Measurements from ENCODE around the gene STK26. TPM values are rescaled to one million over a fixed set of nuclear protein-coding genes. Genes with fewer than 3 reads are reported as not detected.

STK26 gene
- total RNA-seq, 5 donors from 2014 or later (not counting 1 experiment from before 2014, with no cell fraction given), result 28.5 to 38.1 (median 34.4) TPM

GRCh38 chrX:132030264-132030663, 7.2 kb downstream of the STK26 start:
- Mint-ChIP-seq H3K27ac (peak overlapping the region; percentile 6 to 71), H3K27me3 (peaks cover 0 to 12% of the 10 kb centered on the region in 2 donors), H3K4me3 (no peak overlapping the region), H3K36me3 (peaks cover 17% of the 10 kb centered on the region), H3K9me3 (no peaks in the 10 kb centered on the region), H3K4me1 (peaks cover 69 to 79% (median 78%) of the 10 kb centered on the region in 3 donors)
- no peak overlapping the region for H3K4me3 ChIP-seq (ENCODE audit: control insufficient read depth in 1 of 2, extremely low read depth in 1 of 2, low read length in 1 of 2)
- H3K36me3 ChIP-seq (ENCODE audit: control insufficient read depth in 2 of 2, extremely low read depth in 1 of 2, insufficient read depth in 1 of 2, low read length in 1 of 2), result no peaks in the 10 kb centered on the region
- H3K27ac ChIP-seq (ENCODE audit: low read length), result no peak overlapping the region
- POLR2A ChIA-PET, result no interaction called here
- CTCF ChIA-PET, result interaction anchor here (0.6 to 0.7 kb wide), 2 partner anchors 176 to 189 kb away, joined by 3 to 4 read pairs; partner anchors contain the start of gene RAP2C (in 1 of the 2)
- no peak for ATAC-seq (replicated peaks in 1 of 4)
- H3K4me1 ChIP-seq (ENCODE audit: control insufficient read depth in 1 of 2, extremely low read depth in 1 of 2, insufficient read depth in 2 of 2, low read length in 2 of 2), result peaks cover 4 to 14% of the 10 kb centered on the region in 2 experiments
- no peak for DNase-seq
- H3K9me3 ChIP-seq, result no peaks in the 10 kb centered on the region
- no peaks in the 10 kb centered on the region for H3K27me3 ChIP-seq (replicated peaks in 1 of 2; ENCODE audit: control insufficient read depth in 2 of 2, extremely low read depth in 1 of 2, insufficient read depth in 2 of 2, low read length in 1 of 2)

- ChIA-PET POLR2A (no interaction called here), CTCF (interaction anchor here in 1 of 2 donors (0.6 kb wide), 1 partner anchor 1890 kb away, joined by 6 read pairs; no protein-coding TSS in a partner anchor)
- Histone ChIP-seq H3K27ac (ENCODE audit: low read length) (no peak overlapping the region), H3K9me3 (no peaks in the 10 kb centered on the region), H3K36me3 (ENCODE audit: control insufficient read depth in 2 of 2, extremely low read depth in 1 of 2, insufficient read depth in 1 of 2, low read length in 1 of 2) (no peaks in the 10 kb centered on the region), H3K4me1 (ENCODE audit: control insufficient read depth in 1 of 2, extremely low read depth in 1 of 2, insufficient read depth in 2 of 2, low read length in 2 of 2) (peaks cover 4 to 16% of the 10 kb centered on the region in 2 experiments), H3K27me3 (replicated peaks in 1 of 2; ENCODE audit: control insufficient read depth in 2 of 2, extremely low read depth in 1 of 2, insufficient read depth in 2 of 2, low read length in 1 of 2) (no peaks in the 10 kb centered on the region), H3K4me3 (ENCODE audit: control insufficient read depth in 1 of 2, extremely low read depth in 1 of 2, low read length in 1 of 2) (no peak overlapping the region)
- H3K4me1 Mint-ChIP-seq, result peaks cover 73 to 76% (median 74%) of the 10 kb centered on the region in 3 donors
- H3K27me3 Mint-ChIP-seq, result peaks cover 0 to 12% of the 10 kb centered on the region in 2 donors
- DNase-seq (no peak), ATAC-seq (replicated peaks in 1 of 4) (peak in 2 of 4 experiments; percentile 25 to 64)
- WGBS (ENCODE audit: insufficient coverage), result no CpG with 5 or more reads among the region's 4 CpGs
- no peaks in the 10 kb centered on the region for H3K9me3 Mint-ChIP-seq
- peaks cover 17% of the 10 kb centered on the region for H3K36me3 Mint-ChIP-seq
- peak overlapping the region; percentile 15 to 62 for H3K27ac Mint-ChIP-seq
- peak overlapping the region in 2 of 3 donors; percentile 13 to 48 for H3K4me3 Mint-ChIP-seq
Observed at GRCh38 chrX:132031867-132032266, 8.8 kb downstream of the STK26 start.

GRCh38 chrX:132033166-132033565, 10.1 kb downstream of the STK26 start:
- peaks cover 12% of the 10 kb centered on the region for H3K36me3 Mint-ChIP-seq
- H3K27ac ChIP-seq (ENCODE audit: low read length), result no peak overlapping the region
- peaks cover 0 to 9% of the 10 kb centered on the region in 2 donors for H3K27me3 Mint-ChIP-seq
- ChIA-PET POLR2A (no interaction called here), CTCF (interaction anchor here (0.7 to 0.8 kb wide), 2 partner anchors 9 to 13 kb away, joined by 3 to 4 read pairs; no protein-coding TSS in a partner anchor)
- H3K9me3 Mint-ChIP-seq, result no peaks in the 10 kb centered on the region
- ATAC-seq (replicated peaks in 1 of 4) (no peak), DNase-seq (no peak)
- peaks cover 4 to 19% of the 10 kb centered on the region in 2 experiments for H3K4me1 ChIP-seq (ENCODE audit: control insufficient read depth in 1 of 2, extremely low read depth in 1 of 2, insufficient read depth in 2 of 2, low read length in 2 of 2)
- peak overlapping the region in 1 of 3 donors; percentile 3 for H3K4me3 Mint-ChIP-seq
- no peak overlapping the region for H3K4me3 ChIP-seq (ENCODE audit: control insufficient read depth in 1 of 2, extremely low read depth in 1 of 2, low read length in 1 of 2)
- H3K27ac Mint-ChIP-seq, result no peak overlapping the region
- WGBS (ENCODE audit: insufficient coverage), result no CpG with 5 or more reads among the region's 3 CpGs
- no peaks in the 10 kb centered on the region for H3K36me3 ChIP-seq (ENCODE audit: control insufficient read depth in 2 of 2, extremely low read depth in 1 of 2, insufficient read depth in 1 of 2, low read length in 1 of 2)
- H3K9me3 ChIP-seq, result no peaks in the 10 kb centered on the region
- H3K27me3 ChIP-seq (replicated peaks in 1 of 2; ENCODE audit: control insufficient read depth in 2 of 2, extremely low read depth in 1 of 2, insufficient read depth in 2 of 2, low read length in 1 of 2), result no peaks in the 10 kb centered on the region
- peaks cover 73 to 75% (median 74%) of the 10 kb centered on the region in 3 donors for H3K4me1 Mint-ChIP-seq

GRCh38 chrX:132034648-132035047, 11.5 kb downstream of the STK26 start:
- H3K9me3 Mint-ChIP-seq, result no peaks in the 10 kb centered on the region
- ChIA-PET POLR2A (no interaction called here), CTCF (interaction anchor here in 1 of 2 donors (1.0 kb wide), 1 partner anchor 580 kb away, joined by 3 read pairs; no protein-coding TSS in a partner anchor)
- no peak for ATAC-seq (replicated peaks in 1 of 4)
- peaks cover 70 to 74% (median 72%) of the 10 kb centered on the region in 3 donors for H3K4me1 Mint-ChIP-seq
- Histone ChIP-seq H3K27ac (ENCODE audit: low read length) (no peak overlapping the region), H3K4me1 (ENCODE audit: control insufficient read depth in 1 of 2, extremely low read depth in 1 of 2, insufficient read depth in 2 of 2, low read length in 2 of 2) (peaks cover 4 to 19% of the 10 kb centered on the region in 2 experiments), H3K9me3 (no peaks in the 10 kb centered on the region), H3K27me3 (replicated peaks in 1 of 2; ENCODE audit: control insufficient read depth in 2 of 2, extremely low read depth in 1 of 2, insufficient read depth in 2 of 2, low read length in 1 of 2) (no peaks in the 10 kb centered on the region), H3K36me3 (ENCODE audit: control insufficient read depth in 2 of 2, extremely low read depth in 1 of 2, insufficient read depth in 1 of 2, low read length in 1 of 2) (no peaks in the 10 kb centered on the region), H3K4me3 (ENCODE audit: control insufficient read depth in 1 of 2, extremely low read depth in 1 of 2, low read length in 1 of 2) (no peak overlapping the region)
- no peak overlapping the region for H3K4me3 Mint-ChIP-seq
- H3K36me3 Mint-ChIP-seq, result peaks cover under 1% of the 10 kb centered on the region
- peaks cover 0 to 3% of the 10 kb centered on the region in 2 donors for H3K27me3 Mint-ChIP-seq
- H3K27ac Mint-ChIP-seq, result no peak overlapping the region
- 80% methylated on average over 1 of the region's 3 CpGs for WGBS (ENCODE audit: insufficient coverage)
- no peak for DNase-seq

- WGBS (ENCODE audit: insufficient coverage), result no CpG with 5 or more reads among the region's 5 CpGs
- Histone ChIP-seq H3K36me3 (ENCODE audit: control insufficient read depth in 2 of 2, extremely low read depth in 1 of 2, insufficient read depth in 1 of 2, low read length in 1 of 2) (no peaks in the 10 kb centered on the region), H3K27me3 (replicated peaks in 1 of 2; ENCODE audit: control insufficient read depth in 2 of 2, extremely low read depth in 1 of 2, insufficient read depth in 2 of 2, low read length in 1 of 2) (no peaks in the 10 kb centered on the region), H3K9me3 (no peaks in the 10 kb centered on the region), H3K27ac (ENCODE audit: low read length) (no peak overlapping the region), H3K4me3 (ENCODE audit: control insufficient read depth in 1 of 2, extremely low read depth in 1 of 2, low read length in 1 of 2) (no peak overlapping the region), H3K4me1 (ENCODE audit: control insufficient read depth in 1 of 2, extremely low read depth in 1 of 2, insufficient read depth in 2 of 2, low read length in 2 of 2) (peaks cover 0 to 15% of the 10 kb centered on the region in 2 experiments)
- ATAC-seq (replicated peaks in 1 of 4), result no peak
- Mint-ChIP-seq H3K9me3 (no peaks in the 10 kb centered on the region), H3K27me3 (peaks cover 0 to 7% of the 10 kb centered on the region in 2 donors), H3K27ac (no peak overlapping the region), H3K4me3 (no peak overlapping the region), H3K36me3 (no peaks in the 10 kb centered on the region), H3K4me1 (peaks cover 65 to 68% (median 67%) of the 10 kb centered on the region in 3 donors)
- ChIA-PET CTCF (interaction anchor here in 1 of 2 donors (0.6 kb wide), 1 partner anchor 53 kb away, joined by 4 read pairs; no protein-coding TSS in a partner anchor), POLR2A (no interaction called here)
- DNase-seq, result no peak
Observed at GRCh38 chrX:132037479-132037993, 14.4 kb downstream of the STK26 start.

- peaks cover 62 to 68% (median 64%) of the 10 kb centered on the region in 3 donors for H3K4me1 Mint-ChIP-seq
- no peak for DNase-seq
- H3K27me3 Mint-ChIP-seq, result peaks cover 0 to 19% of the 10 kb centered on the region in 2 donors
- H3K9me3 ChIP-seq, result no peaks in the 10 kb centered on the region
- no peak overlapping the region for H3K27ac Mint-ChIP-seq
- no peaks in the 10 kb centered on the region for H3K9me3 Mint-ChIP-seq
- no peaks in the 10 kb centered on the region for H3K36me3 ChIP-seq (ENCODE audit: control insufficient read depth in 2 of 2, extremely low read depth in 1 of 2, insufficient read depth in 1 of 2, low read length in 1 of 2)
- ChIA-PET CTCF (no interaction called here), POLR2A (no interaction called here)
- H3K27me3 ChIP-seq (replicated peaks in 1 of 2; ENCODE audit: control insufficient read depth in 2 of 2, extremely low read depth in 1 of 2, insufficient read depth in 2 of 2, low read length in 1 of 2), result no peaks in the 10 kb centered on the region
- H3K27ac ChIP-seq (ENCODE audit: low read length), result no peak overlapping the region
- ATAC-seq (replicated peaks in 1 of 4), result no peak
- peaks cover 0 to 7% of the 10 kb centered on the region in 2 experiments for H3K4me1 ChIP-seq (ENCODE audit: control insufficient read depth in 1 of 2, extremely low read depth in 1 of 2, insufficient read depth in 2 of 2, low read length in 2 of 2)
- no peak overlapping the region for H3K4me3 ChIP-seq (ENCODE audit: control insufficient read depth in 1 of 2, extremely low read depth in 1 of 2, low read length in 1 of 2)
- H3K36me3 Mint-ChIP-seq, result no peaks in the 10 kb centered on the region
- H3K4me3 Mint-ChIP-seq, result no peak overlapping the region
- no CpG with 5 or more reads among the region's 2 CpGs for WGBS (ENCODE audit: insufficient coverage)
Observed at GRCh38 chrX:132040066-132040465, 17.0 kb downstream of the STK26 start.
